GM12864 (cell line): ENCODE results near the gene PDE12.

Experiments
- DNase-seq: peaks from one replicate; pipeline ENCODE4 v3.0.0-alpha.2; 2011; ENCODE audit warnings: low read depth
- H3K4me3 ChIP-seq: 2 replicates; pipeline ENCODE4 v1.5.1; 2011; ENCODE audit warnings: mild to moderate bottlenecking, low read depth, low read length, control low read depth
- TF ChIP-seq, protein P1 (sequence below): IDR thresholded peaks from 2 replicates; pipeline ENCODE4 v1.5.1; 2011; ENCODE audit warnings: low read depth, mild to moderate bottlenecking, moderate library complexity, low read length, control low read depth, inconsistent platforms; ENCODE audit errors: missing control alignments

PDE12 gene

DNA sequence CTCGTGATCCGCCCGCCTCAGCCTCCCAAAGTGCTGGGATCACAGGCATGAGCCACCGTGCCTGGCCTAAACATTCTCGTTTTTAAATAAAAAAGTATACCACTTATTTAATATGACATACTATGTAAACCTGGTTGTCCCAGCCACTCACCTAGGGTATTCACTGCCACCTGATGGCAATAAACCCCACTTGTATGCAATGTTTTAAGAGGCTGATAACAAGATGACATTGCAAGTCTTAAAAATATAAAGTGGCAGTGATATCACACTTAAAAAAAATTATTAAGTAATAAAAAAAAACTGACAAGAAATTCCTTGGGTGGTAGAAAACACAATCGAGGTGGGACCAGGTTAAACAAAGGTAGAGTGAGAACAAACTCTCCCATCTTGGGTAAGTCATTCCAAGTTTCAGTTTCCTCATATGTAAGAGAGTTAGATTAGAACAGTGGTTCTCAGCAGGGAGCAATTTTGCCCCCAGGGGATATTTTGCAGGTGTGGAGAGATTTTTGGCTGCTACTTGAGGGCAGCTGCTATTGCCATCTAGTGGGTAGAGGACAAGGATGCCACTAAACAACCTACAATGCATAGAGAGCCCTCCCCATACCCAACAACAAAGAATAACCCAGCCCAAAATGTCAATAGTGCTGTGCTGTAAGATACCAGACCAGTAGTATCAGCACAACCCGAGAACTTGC is 26.5 kb downstream of the PDE12 start:
- no peak for DNase-seq
- TF ChIP-seq, protein P1, sequence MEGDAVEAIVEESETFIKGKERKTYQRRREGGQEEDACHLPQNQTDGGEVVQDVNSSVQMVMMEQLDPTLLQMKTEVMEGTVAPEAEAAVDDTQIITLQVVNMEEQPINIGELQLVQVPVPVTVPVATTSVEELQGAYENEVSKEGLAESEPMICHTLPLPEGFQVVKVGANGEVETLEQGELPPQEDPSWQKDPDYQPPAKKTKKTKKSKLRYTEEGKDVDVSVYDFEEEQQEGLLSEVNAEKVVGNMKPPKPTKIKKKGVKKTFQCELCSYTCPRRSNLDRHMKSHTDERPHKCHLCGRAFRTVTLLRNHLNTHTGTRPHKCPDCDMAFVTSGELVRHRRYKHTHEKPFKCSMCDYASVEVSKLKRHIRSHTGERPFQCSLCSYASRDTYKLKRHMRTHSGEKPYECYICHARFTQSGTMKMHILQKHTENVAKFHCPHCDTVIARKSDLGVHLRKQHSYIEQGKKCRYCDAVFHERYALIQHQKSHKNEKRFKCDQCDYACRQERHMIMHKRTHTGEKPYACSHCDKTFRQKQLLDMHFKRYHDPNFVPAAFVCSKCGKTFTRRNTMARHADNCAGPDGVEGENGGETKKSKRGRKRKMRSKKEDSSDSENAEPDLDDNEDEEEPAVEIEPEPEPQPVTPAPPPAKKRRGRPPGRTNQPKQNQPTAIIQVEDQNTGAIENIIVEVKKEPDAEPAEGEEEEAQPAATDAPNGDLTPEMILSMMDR = peak; percentile 22
- H3K4me3 ChIP-seq = no peak overlapping the region

DNA sequence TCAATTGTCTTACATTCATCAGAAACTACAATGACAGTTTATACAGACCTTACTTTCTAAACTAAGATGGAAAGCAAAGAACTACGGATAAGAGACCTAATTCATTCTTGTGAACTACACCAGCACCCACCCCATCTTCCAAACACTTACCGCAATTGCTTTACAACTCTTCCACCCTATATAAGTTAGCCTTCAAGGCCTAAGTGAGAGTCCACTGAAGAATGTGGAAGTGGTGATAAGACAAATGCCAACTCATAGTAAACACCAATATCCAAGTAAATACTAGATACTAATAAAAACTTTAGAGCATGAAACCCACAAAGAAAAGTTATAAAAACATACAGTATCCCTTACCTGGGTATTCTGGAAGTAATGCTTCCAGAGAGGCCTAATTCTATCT is 27.5 kb downstream of the PDE12 start:
- H3K4me3 ChIP-seq = no peak overlapping the region
- TF ChIP-seq, protein P1 = no peak
- no peak for DNase-seq

DNA sequence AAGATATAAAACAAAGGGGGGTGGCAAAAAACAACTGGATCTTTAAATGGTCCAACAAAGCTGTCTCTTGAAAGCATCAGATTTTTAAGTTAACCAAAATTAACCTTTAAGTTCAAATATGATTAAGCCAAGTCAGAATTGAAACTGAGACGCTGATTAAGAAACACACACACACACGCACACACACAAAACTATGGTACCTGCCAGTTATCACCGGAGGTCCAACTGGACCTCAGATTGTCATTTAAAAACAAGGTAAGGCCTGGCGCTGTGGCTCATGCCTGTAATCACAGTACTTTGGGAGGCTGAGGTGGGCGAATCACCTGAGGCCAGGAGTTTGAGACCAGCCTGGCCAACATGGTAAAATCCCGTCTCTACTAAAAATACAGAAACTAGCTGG is 30.7 kb downstream of the PDE12 start:
- no peak for DNase-seq
- H3K4me3 ChIP-seq = no peak overlapping the region
- TF ChIP-seq, protein P1 = no peak

DNA sequence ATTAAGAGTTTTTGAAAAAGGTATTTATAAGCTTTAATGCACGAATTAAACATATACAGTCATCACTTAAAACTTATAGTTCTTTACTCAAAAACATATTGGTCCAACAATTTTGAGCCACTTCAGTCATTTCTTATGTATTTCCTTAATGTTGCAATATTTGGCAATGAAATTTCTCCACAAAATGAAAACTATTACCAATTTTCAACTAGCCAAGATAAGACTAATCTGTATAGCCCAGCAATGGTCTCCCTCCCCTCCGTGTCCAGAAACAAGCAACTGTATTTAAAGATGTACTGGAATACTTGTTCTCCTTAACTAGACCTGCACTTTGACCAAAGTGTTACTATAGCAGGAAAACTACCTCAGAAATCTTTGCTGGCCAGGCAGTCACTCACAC is 31.8 kb downstream of the PDE12 start:
- no peak overlapping the region for H3K4me3 ChIP-seq
- DNase-seq = no peak

DNA sequence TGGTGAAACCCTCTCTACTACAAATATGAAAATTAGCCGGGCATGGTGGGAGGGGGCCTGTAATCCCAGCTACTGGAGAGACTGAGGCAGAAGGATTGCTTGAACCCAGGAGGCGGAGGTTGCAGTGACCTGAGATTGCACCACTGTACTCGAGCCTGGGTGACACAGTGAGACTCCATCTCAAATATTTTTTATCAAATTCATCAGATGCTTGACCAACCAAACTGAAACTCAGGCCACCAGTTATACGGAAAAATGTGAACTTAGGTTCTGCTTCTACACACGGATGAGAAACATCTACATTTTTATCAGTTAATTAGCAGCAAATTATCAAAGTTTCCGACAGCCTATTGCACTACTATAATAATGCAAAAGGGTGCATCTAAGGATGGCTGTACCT is 36.2 kb downstream of the PDE12 start:
- DNase-seq = no peak
- H3K4me3 ChIP-seq = no peak overlapping the region
- TF ChIP-seq, protein P1 = no peak

More for the DNA sequence above, 31.8 kb downstream of the PDE12 start:
- TF ChIP-seq, protein P1 = no peak

DNA sequence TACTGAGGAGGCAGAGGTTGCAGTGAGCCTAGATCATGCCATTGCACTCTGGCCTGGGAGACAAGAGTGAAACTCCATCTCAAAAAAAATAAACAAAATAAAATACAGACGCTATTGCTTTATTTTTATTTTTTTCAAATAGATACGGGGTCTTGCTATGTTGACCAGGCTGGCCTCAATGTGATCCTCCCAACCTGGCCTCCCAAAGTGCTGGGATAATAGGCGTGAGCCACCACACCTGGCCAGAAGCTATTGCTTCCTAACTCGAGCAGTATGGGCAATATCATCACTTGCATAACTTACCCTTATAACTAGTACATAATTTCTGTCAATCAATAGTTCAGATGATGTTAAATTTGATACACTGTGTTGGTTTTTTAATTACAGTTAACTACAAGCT is 38.1 kb downstream of the PDE12 start:
- TF ChIP-seq, protein P1 = no peak
- no peak overlapping the region for H3K4me3 ChIP-seq

DNA sequence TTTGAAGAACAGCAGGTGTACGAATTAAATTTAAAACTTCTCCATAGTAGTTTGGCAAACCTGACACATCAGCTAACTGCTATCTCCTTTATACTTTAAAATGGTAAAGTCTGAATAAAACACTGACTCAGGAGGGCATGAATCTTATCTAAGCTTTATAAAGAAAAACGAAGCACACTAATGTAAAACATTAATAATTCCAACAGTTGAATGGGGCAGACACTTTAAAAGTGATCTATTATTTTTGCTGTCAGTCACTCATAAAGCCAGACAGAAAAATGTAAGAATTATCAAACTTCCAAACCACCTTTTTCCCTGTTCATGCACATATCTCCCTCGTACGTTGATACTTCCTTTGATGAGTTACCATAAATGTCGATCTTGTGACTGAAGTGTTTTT is 38.5 kb downstream of the PDE12 start:
- H3K4me3 ChIP-seq = peak overlapping the region; percentile 94; the same call in 1 of the 2 replicates
- no peak for DNase-seq
- TF ChIP-seq, protein P1 = no peak

More for the DNA sequence above, 38.1 kb downstream of the PDE12 start:
- DNase-seq = no peak
